Skeletal muscle tissue (tissue), 4 donors: ENCODE data around the gene AKAP13. TPM values are rescaled to one million over a fixed set of nuclear protein-coding genes. Genes with fewer than 3 reads are reported as not detected.
A peak's percentile ranks its signal among the peaks of the same experiment; 100 is the strongest.

Experiments used
- H3K27ac ChIP-seq: one replicate; pipeline ENCODE4 v1.7.0; 2013; ENCODE audit warnings: mild to moderate bottlenecking, low read depth, low read length, inconsistent platforms
- H3K27me3 ChIP-seq, 3 donors: one replicate each; pipeline ENCODE4 v1.7.0; 2013; ENCODE audit warnings: low read length in 3 of 3; ENCODE audit not compliant: control insufficient read depth in 3 of 3, insufficient read depth in 3 of 3
- H3K36me3 ChIP-seq, 3 donors: one replicate each; pipeline ENCODE4 v1.7.0; 2013; ENCODE audit warnings: low read length in 3 of 3; ENCODE audit not compliant: control insufficient read depth in 3 of 3, insufficient read depth in 3 of 3
- H3K4me1 ChIP-seq, 3 donors: one replicate each; pipeline ENCODE4 v1.7.0; 2013; ENCODE audit warnings: low read length in 3 of 3, mild to moderate bottlenecking in 3 of 3; ENCODE audit not compliant: control insufficient read depth in 3 of 3, insufficient read depth in 3 of 3
- H3K4me3 ChIP-seq, 3 donors: one replicate each; pipeline ENCODE4 v1.7.0; 2013; ENCODE audit warnings: low read length in 3 of 3
- H3K9ac ChIP-seq, 3 donors: one replicate each; pipeline ENCODE4 v1.7.0; 2013; ENCODE audit warnings: low read length in 3 of 3, mild to moderate bottlenecking in 3 of 3, moderate library complexity in 2 of 3, low read depth in 1 of 3
- H3K9me3 ChIP-seq, 3 donors: one replicate each; pipeline ENCODE4 v1.7.0; 2013; ENCODE audit warnings: low read length in 3 of 3; ENCODE audit not compliant: control insufficient read depth in 3 of 3
- total RNA-seq: library from RNA; depleted of rRNA; stranded (reverse); fragments of >200 nt; gene quantifications from one replicate; pipeline ENCODE4 v1.2.3, GENCODE V29; 2014
- donor health status: Osteomylitis.

The AKAP13 gene
- total RNA-seq, 1 donor from 2014 or later: 129 TPM

GRCh38 chr15:85764649-85765277 is 384.4 kb downstream of the AKAP13 start:
- Histone ChIP-seq H3K27ac (peak overlapping the region; percentile 71), H3K27me3 (no peaks in the 10 kb centered on the region), H3K4me1 (peaks cover 43 to 48% (median 43%) of the 10 kb centered on the region in 3 donors), H3K9me3 (peaks cover 0 to 5% (median 0%) of the 10 kb centered on the region in 3 donors), H3K9ac (peak overlapping the region in 2 of 3 donors; percentile 17 to 25), H3K4me3 (peak overlapping the region in 1 of 3 donors; percentile 29), H3K36me3 (peaks cover 6 to 19% (median 11%) of the 10 kb centered on the region in 3 donors)

- Histone ChIP-seq H3K4me1 (peaks cover 49 to 56% (median 54%) of the 10 kb centered on the region in 3 donors), H3K9me3 (peaks cover 0 to 5% (median 0%) of the 10 kb centered on the region in 3 donors)
Measured at GRCh38 chr15:85766001-85766831, 385.8 kb downstream of the AKAP13 start.

GRCh38 chr15:85767785-85768529 is 387.6 kb downstream of the AKAP13 start:
- Histone ChIP-seq H3K9me3 (peaks cover 0 to 5% (median 0%) of the 10 kb centered on the region in 3 donors), H3K27me3 (no peaks in the 10 kb centered on the region), H3K9ac (no peak overlapping the region), H3K4me3 (no peak overlapping the region), H3K4me1 (peaks cover 57 to 63% (median 58%) of the 10 kb centered on the region in 3 donors), H3K27ac (no peak overlapping the region), H3K36me3 (peaks cover 4 to 11% (median 11%) of the 10 kb centered on the region in 3 donors)

More at GRCh38 chr15:85766001-85766831, 385.8 kb downstream of the AKAP13 start:
- Histone ChIP-seq H3K27ac (no peak overlapping the region), H3K36me3 (peaks cover 4 to 11% (median 11%) of the 10 kb centered on the region in 3 donors), H3K9ac (peak overlapping the region in 1 of 3 donors; percentile 40), H3K4me3 (peak overlapping the region in 2 of 3 donors; percentile 35), H3K27me3 (no peaks in the 10 kb centered on the region)

- peaks cover 57 to 60% (median 58%) of the 10 kb centered on the region in 3 donors for H3K4me1 ChIP-seq
- H3K27ac ChIP-seq: no peak overlapping the region
- no peak overlapping the region for H3K4me3 ChIP-seq
- peaks cover 4 to 11% (median 11%) of the 10 kb centered on the region in 3 donors for H3K36me3 ChIP-seq
- H3K9me3 ChIP-seq: peaks cover 0 to 5% (median 0%) of the 10 kb centered on the region in 3 donors
- no peak overlapping the region for H3K9ac ChIP-seq
- no peaks in the 10 kb centered on the region for H3K27me3 ChIP-seq
Measured at GRCh38 chr15:85768595-85769168, 388.3 kb downstream of the AKAP13 start.

GRCh38 chr15:85769182-85769900 is 388.9 kb downstream of the AKAP13 start:
- no peak overlapping the region for H3K4me3 ChIP-seq
- H3K9ac ChIP-seq: no peak overlapping the region
- H3K36me3 ChIP-seq: peaks cover 4 to 11% (median 11%) of the 10 kb centered on the region in 3 donors
- peaks cover 0 to 5% (median 0%) of the 10 kb centered on the region in 3 donors for H3K9me3 ChIP-seq
- H3K27ac ChIP-seq: no peak overlapping the region
- peaks cover 54 to 58% (median 57%) of the 10 kb centered on the region in 3 donors for H3K4me1 ChIP-seq
- no peaks in the 10 kb centered on the region for H3K27me3 ChIP-seq

- H3K36me3 ChIP-seq: peaks cover 4 to 11% (median 11%) of the 10 kb centered on the region in 3 donors
- peaks cover 48 to 55% (median 53%) of the 10 kb centered on the region in 3 donors for H3K4me1 ChIP-seq
- peaks cover 0 to 5% (median 0%) of the 10 kb centered on the region in 3 donors for H3K9me3 ChIP-seq
- H3K27me3 ChIP-seq: no peaks in the 10 kb centered on the region
- H3K4me3 ChIP-seq: no peak overlapping the region
- peak overlapping the region; percentile 79 for H3K27ac ChIP-seq
- H3K9ac ChIP-seq: no peak overlapping the region
Measured at GRCh38 chr15:85770096-85771041, 390.0 kb downstream of the AKAP13 start.

DNA sequence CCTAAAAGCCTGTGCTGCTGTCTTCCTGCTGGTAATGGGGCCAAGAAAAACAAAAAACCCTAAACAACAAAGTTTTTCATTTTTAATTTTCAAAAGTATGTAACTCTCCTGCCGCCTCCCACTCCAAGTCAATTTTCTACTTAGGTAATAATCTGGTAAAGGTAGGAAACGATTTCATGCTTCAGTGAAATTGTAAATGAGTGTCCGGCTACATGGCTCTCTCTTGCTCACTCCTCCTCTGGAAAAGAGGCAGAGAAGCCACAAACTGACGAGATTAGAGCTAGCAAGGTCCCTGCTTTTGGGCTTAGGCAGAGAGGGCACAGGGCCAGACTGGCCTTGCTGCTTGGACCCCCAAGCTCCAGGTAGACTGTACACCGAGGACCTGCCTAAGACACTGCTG is 390.9 kb downstream of the AKAP13 start:
- peak overlapping the region in 1 of 3 donors; percentile 40 for H3K9ac ChIP-seq
- peak overlapping the region; percentile 79 for H3K27ac ChIP-seq
- H3K9me3 ChIP-seq: peaks cover 0 to 5% (median 0%) of the 10 kb centered on the region in 3 donors
- peaks cover 43 to 51% (median 50%) of the 10 kb centered on the region in 3 donors for H3K4me1 ChIP-seq
- H3K27me3 ChIP-seq: no peaks in the 10 kb centered on the region
- no peak overlapping the region for H3K4me3 ChIP-seq
- H3K36me3 ChIP-seq: peaks cover 4 to 11% (median 11%) of the 10 kb centered on the region in 3 donors

GRCh38 chr15:85771781-85772445 is 391.5 kb downstream of the AKAP13 start:
- peak overlapping the region; percentile 79 for H3K27ac ChIP-seq
- H3K27me3 ChIP-seq: no peaks in the 10 kb centered on the region
- H3K36me3 ChIP-seq: peaks cover 4 to 11% (median 11%) of the 10 kb centered on the region in 3 donors
- peaks cover 38 to 46% (median 44%) of the 10 kb centered on the region in 3 donors for H3K4me1 ChIP-seq
- H3K9ac ChIP-seq: peak overlapping the region; percentile 15 to 40 (median 32)
- peaks cover 0 to 5% (median 0%) of the 10 kb centered on the region in 3 donors for H3K9me3 ChIP-seq
- H3K4me3 ChIP-seq: no peak overlapping the region
